ENCODE data around the gene PAFAH2.
A peak's percentile ranks its signal among the peaks of the same experiment; 100 is the strongest.

The PAFAH2 gene

DNA sequence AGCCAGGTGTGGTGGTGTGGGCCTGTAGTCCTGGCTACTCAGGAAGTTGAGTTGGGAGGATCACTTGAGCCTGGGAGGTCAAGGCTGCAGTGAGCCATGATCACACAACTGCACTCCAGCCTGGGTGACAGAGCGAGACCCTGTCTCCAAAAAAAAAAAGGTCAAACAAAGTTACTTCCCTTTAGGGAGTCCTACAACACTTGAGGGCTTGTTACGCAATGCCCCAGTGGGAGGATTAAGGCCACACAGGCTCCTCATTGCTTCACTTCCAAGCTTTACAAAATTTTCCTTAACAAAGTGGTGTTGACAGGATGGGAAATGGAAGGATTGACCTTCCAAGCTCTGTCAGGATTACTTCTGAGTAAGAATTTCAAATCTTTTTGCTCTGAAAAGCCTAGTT, 17.5 kb upstream of the PAFAH2 start:
- no peak for DNase-seq (ENCODE audit: low read depth in 1 of 2, low spot score in 1 of 2)

DNA sequence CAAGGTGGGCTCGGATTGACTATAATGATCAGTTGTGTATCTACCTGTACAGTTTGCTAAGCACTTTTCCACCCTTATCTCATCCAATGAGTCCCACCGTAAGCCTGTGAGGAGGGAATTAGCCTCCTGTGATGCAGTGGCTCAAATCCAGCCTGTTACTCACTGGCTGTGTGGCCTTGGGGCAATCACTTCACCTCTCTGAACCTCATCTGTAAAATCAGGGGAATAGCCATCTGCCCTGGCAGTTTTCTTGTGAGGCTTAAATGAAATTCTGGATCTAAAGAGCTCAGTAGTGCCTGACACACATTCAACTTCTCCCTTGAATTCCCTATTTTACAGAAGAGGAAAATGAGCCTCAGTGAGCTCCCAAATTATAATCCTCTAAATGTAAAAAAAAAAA, 16.3 kb upstream of the PAFAH2 start:
- no peak for DNase-seq (ENCODE audit: low read depth in 1 of 2, low spot score in 1 of 2)

GRCh38 chr1:26012864-26013263, 15.0 kb upstream of the PAFAH2 start:
- no peak for DNase-seq (ENCODE audit: low read depth in 1 of 2, low spot score in 1 of 2)

GRCh38 chr1:26010825-26011224, 13.0 kb upstream of the PAFAH2 start:
- no peak for DNase-seq (ENCODE audit: low read depth in 1 of 2, low spot score in 1 of 2)

- no peak for DNase-seq (ENCODE audit: low read depth in 1 of 2, low spot score in 1 of 2)
These were observed 12.1 kb upstream of the PAFAH2 start for GRCh38 chr1:26009796-26010447.

DNA sequence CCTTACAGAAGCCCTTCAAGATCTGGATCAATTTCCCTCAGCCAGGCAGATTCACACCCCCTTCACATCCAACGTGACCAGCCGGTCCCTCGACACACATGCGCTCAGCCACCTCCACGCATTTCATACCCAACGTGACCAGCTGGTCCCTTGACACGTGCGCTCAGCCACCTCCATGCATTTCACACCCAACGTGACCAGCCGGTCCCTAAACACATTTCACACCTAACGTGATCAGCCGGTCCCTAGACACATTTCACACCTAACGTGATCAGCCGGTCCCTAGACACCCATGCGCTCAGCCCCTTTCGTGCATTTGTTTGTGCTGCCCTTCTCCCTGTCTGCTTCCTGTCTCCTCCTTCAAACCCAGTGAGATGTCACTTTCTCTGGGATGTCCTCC, 8.8 kb upstream of the PAFAH2 start:
- DNase-seq (ENCODE audit: low read depth in 1 of 2, low spot score in 1 of 2): no peak

- no peak for DNase-seq (ENCODE audit: low read depth in 1 of 2, low spot score in 1 of 2)
These were observed 7.7 kb upstream of the PAFAH2 start for GRCh38 chr1:26005434-26006105.

DNA sequence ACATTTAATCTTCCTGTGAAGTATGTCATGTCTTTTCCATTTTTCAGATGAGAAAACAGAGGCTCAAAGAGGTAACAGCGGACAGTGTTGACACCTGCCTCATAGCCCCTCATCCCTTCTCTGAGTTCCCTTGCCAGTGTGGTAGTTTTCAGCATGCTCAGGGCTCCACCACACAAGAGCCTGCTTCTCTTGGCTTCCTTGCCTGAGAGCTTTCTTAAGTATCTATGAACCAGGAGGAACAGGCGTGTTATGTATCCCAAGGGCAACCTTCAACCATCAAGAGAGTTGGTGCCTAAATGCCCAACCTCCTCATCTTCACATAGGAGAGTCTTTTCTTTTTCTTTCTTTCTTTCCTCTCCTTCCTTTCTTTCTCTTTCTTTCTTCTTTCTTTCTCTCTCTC, 5.9 kb upstream of the PAFAH2 start:
- DNase-seq (ENCODE audit: low read depth in 1 of 2, low spot score in 1 of 2): no peak

- no peak for DNase-seq (ENCODE audit: low read depth in 1 of 2, low spot score in 1 of 2)
These were observed 5.4 kb upstream of the PAFAH2 start for GRCh38 chr1:26003262-26003661.

GRCh38 chr1:25999041-25999800, 1.4 kb upstream of the PAFAH2 start:
- no peak for DNase-seq (ENCODE audit: low read depth in 1 of 2, low spot score in 1 of 2)

DNA sequence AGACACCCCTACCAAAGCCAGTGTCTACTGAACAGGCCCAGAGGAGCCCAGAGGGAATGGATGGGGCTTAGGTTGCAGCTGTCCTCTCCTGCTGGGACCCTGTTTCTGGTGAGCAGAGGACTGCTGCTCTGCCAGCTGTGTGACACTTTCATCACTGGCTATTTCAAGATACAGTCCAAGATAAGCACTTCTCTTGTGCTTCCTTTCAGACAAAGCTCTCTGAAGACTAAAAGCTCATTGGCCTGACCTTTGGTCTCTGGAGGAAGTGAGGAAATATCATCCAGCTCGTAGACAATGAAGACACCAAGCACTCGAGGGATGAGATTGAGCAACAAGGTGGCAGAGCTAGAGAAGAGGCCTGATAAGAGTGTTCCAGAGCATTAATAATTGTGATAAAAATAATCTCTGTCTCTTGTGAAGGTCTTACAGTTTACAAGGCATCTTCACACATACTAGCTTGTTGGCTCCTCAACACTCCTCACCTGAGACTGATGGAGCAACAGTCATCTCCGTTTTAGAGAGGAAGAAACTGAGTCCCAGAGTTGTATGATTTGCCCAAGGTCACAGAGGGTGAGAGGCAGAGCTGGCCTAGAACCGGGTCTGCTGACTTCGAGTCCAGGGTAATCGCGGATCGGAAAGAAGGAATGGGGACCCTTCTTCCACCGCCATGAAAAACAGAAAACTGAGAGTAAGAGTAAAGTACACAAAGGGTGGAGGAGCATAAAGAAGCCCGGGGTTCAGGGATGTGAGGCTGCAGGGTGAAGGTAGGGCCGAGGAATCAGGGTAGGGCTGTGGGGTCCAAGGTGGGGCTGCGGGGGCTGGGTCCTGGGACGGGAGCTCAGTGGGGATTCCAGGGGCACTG, 666 bp downstream of the PAFAH2 start:
- DNase-seq (ENCODE audit: low read depth in 1 of 2, low spot score in 1 of 2): no peak

DNA sequence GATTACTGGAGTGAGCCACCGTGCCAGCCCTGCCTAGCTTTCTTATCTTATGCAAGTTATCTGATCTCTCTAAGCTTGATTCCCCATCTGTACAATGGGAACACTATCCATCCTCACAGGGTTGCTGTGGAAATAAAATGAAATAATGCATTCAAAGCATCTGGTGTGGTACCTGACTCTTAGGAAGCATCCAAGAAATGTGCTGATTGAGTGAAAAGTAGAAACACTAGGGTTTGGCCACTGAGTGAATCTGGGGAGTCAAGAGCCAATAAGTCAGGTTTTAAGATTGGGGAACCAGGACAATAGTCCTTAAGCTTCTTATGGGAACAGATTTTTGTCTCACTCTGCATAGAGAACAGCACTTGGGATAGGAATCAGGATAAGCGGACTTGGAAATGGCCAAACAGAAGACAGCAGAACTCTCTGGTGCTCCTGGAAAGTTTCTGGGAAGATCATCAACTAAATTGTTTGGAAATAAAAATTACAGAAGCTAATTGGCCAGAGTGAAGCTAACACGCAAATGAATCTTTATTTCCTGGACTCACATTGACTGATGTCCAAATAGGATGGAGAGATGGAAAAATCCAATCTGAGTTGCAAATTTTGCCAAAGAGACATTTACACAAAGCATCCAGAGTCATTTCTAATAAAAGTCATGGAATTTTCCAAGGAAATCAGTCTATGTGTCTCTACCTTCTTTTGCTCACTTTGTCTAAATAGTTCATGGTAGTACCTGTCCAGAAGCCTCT, 3.3 kb downstream of the PAFAH2 start:
- no peak for DNase-seq (ENCODE audit: low read depth in 1 of 2, low spot score in 1 of 2)

DNA sequence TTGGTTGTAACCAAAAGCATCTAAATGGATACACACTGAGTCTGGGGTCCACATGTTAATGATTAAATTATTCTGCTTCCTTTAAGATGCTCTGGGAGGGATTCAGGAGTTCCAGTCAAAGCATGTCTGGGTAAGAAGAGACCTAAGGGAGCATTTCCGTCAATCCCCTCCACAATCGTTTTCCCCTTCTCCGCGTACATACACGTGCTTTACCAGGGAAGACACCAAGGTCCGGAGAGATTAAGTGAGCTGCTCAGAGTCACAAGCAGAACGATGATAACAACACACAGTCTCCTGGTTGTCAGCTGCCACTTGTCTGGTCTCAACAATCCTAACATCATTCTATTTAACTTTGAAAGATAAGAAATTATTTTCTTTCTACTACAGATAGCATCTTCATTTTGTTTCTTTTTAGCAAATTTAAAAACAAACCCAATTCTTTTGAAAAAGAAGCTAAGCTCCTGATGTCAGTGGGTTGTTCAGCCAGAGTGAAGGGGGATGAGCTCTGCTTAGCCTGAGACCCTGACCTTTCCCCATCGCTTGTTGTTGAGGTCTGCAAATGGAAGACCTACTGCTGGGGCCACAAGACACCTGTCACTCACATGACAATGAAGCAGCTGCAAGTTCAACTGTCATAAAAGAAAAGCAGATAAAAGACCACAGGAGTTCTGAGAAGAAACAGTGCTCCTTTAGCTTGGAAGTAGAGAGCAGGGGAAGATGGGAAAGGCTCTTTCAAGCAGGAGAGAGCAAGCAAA, 4.5 kb downstream of the PAFAH2 start:
- DNase-seq (ENCODE audit: low read depth in 1 of 2, low spot score in 1 of 2): no peak

DNA sequence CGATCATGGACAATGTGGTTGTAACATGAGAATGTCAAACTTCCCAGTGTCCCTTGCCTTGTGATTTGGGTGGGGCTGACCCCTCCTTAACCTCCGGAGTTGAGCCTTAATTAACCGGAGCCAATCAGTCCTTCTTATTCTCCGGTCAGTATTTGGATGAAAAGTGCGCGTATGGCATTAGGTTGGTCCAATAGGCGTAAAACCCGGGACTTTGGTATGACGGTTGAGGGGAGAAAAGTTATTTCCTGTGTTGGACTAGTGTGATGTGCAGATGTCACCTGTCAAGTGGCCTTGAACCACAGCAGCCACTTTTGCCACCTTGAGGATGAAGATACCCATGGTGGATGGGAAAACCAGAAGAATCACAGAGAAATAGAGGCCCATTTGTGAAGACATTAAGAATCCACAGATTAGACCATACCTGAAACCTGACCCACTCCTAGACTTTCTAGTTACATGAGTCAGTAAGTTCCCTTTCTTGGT, 5.1 kb downstream of the PAFAH2 start:
- DNase-seq (ENCODE audit: low read depth in 1 of 2, low spot score in 1 of 2): no peak

DNA sequence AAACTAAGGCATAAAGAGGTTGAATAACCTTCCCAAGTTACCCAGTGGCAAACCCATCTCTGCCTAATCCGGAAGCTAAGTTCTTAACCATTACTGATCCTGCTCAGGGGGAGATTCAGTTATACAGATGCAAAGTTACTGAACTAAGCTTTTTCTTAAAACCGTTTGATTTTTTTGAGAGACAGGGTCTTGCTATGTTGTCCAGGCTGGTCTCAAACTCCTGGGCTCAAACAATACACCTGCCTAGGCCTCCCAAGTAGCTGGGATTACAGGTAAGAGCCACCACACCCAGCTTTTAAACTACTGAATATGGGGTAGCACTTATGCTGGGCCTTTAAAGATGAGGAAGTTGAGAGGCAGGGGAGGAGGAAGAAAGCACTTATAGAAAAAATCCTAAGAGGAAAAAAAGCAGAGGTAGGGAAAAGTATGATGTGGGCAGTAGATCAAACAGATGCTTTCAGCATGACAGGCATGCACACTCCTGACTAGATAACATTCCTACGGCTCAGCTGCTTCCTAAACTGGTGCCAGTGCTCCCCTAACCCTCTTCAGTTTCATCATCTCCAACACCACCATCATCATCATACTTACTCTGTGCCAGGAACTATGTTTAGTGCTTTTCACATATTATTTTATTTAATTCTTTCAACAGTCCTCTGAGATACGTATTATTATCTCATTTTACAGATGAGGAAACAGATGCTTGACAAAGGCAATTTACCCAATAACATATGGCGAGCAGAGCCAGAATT, 5.8 kb downstream of the PAFAH2 start:
- DNase-seq (ENCODE audit: low read depth in 1 of 2, low spot score in 1 of 2): no peak

DNA sequence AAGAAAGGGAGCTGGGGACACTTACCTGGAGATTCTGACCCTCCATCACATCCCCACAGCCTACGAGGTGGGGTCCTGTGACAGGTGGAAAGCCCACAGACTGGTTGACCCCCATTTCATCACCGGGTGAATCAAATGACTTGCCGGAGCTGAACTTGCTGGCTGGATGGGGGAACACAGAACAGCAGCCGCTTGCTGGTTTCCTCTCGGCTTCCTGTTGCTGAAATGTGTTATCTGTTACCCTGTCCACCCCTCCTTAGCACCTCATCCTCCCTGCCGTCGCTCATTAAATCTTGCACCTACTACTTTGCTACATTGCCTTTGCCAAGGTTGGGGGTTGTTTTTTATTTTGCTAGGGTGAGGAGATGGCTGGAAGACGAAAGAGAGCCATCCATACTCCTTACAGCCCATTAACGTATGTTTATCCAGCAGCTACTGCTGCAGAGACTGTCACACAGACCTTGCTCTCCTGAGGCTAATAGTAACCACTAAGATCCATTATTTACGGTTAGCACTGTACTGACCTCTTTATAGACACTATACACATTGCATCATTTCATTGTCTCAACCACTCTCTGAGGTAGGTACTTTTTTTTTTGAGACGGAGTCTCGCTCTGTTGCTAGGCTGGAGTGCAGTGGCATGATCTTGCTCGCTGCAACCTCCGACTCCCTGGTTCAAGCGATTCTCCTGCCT, 7.0 kb downstream of the PAFAH2 start:
- DNase-seq (ENCODE audit: low read depth in 1 of 2, low spot score in 1 of 2): peak in 1 of 2 donors; percentile 25

- no peak for DNase-seq (ENCODE audit: low read depth in 1 of 2, low spot score in 1 of 2)
These were observed 7.6 kb downstream of the PAFAH2 start for GRCh38 chr1:25990251-25990650.

DNA sequence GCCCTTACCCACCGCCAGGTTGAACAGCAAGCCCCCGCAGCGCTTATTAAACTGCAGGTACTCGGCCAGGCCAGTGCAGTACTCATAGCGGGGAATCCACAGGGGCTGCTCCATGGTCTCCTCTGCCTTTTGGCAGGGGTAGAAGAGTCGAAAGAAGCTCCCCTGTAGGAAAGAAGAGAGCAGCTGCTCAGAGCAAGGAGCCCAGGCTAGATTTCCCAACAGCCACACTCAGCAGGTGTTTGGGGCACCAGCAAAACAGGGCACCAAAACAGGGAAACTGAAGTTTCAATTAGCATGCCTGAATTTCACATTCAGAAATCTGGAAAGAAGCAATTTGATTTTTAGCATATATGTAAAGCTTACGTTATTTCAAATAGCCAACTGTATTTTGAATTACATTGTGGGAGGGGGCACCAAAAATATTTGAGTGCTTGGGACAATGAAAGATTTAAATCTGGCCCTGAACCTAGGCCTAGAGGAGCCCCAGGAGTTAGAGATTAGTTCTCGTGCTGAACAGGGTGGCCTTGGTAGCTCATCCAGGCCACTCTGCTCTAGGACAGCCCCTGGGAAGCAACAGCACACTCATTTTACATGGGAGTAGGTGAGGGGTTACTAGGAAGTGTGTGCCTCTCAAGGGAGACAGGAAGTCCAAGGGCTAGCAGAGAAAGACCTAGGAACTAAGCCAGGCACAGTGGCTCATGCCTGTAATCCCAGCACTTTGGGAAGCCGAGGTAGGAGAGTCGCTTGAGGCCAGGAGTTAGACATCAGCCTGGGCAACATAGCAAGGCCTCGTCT, 8.2 kb downstream of the PAFAH2 start:
- no peak for DNase-seq (ENCODE audit: low read depth in 1 of 2, low spot score in 1 of 2)
